Panc1 (cell line): ENCODE results near the gene C1D. TPM values are rescaled to one million over a fixed set of nuclear protein-coding genes. Genes with fewer than 3 reads are reported as not detected.

Experiments
- ATAC-seq: fragments of 200-7000 bp; cut with Tn5 transposase; 2 replicates; pipeline ENCODE4 v1.9.1; 2020; ENCODE audit warnings: mild to moderate bottlenecking, moderate library complexity
- BruUV-seq: library from RNA; stranded (reverse); fragments of 400-500 nt; replicated peaks from 2 replicates; lab custom pipeline; 2021; lab: Mats Ljungman, UMichigan
- CTCF ChIA-PET: fragments of 300-600 bp; sonication (Branson Sonifier 250); formaldehyde crosslinking; loops from one replicate; lab custom pipeline; 2022; ENCODE audit warnings: antibody characterized with exemption; lab: Charles Lee
- POLR2A ChIA-PET: fragments of 300-600 bp; sonication (Branson Sonifier 250); formaldehyde crosslinking; loops from one replicate; lab custom pipeline; 2022; ENCODE audit warnings: antibody characterized with exemption; lab: Charles Lee
- DNase-seq: peaks from one replicate; pipeline ENCODE4 v3.0.0-alpha.2; 2010; ENCODE audit warnings: low read depth, low spot score
- H3K27ac ChIP-seq: 2 replicates; pipeline ENCODE4 v1.5.1; 2011; ENCODE audit warnings: mild to moderate bottlenecking, low read length, inconsistent platforms
- H3K27me3 ChIP-seq: fragments of 200-500 bp; sonication (Bioruptor generic); 2 replicates; pipeline ENCODE4 v1.6.0; 2014; ENCODE audit warnings: low read length, inconsistent platforms; ENCODE audit not compliant: control insufficient read depth, insufficient read depth
- H3K36me3 ChIP-seq: fragments of 200-500 bp; sonication (Bioruptor generic); 2 replicates; pipeline ENCODE4 v1.5.1; 2014; ENCODE audit warnings: inconsistent platforms, mild to moderate bottlenecking, low read length, moderate library complexity; ENCODE audit not compliant: control insufficient read depth, insufficient read depth
- H3K4me1 ChIP-seq: 2 replicates; pipeline ENCODE4 v1.5.1; 2011; ENCODE audit warnings: inconsistent platforms, mild to moderate bottlenecking, low read length, moderate library complexity; ENCODE audit not compliant: control insufficient read depth, insufficient read depth
- H3K4me3 ChIP-seq, 2 experiments: 2 replicates each; pipeline ENCODE4 v1.5.1; 2011 to 2012; ENCODE audit warnings: low read depth in 2 of 2, low read length in 2 of 2, mild to moderate bottlenecking in 2 of 2, inconsistent platforms in 1 of 2, moderate library complexity in 1 of 2
- H3K9me3 ChIP-seq: fragments of 200-500 bp; sonication (Bioruptor generic); 2 replicates; pipeline ENCODE4 v1.5.1; 2014; ENCODE audit warnings: low read depth, mild to moderate bottlenecking, inconsistent platforms, low read length, moderate library complexity; ENCODE audit not compliant: control insufficient read depth, insufficient read depth
- POLR2AphosphoS5 ChIP-seq: IDR thresholded peaks from 2 replicates; pipeline ENCODE4 v1.6.1; 2012; ENCODE audit warnings: mild to moderate bottlenecking, low read depth, low read length, moderate library complexity
- SIN3A ChIP-seq: IDR thresholded peaks from 2 replicates; pipeline ENCODE4 v1.6.1; 2012; ENCODE audit warnings: low read depth, mild to moderate bottlenecking, low read length, moderate library complexity, borderline replicate concordance; ENCODE audit not compliant: insufficient read depth
- TCF7L2 ChIP-seq: IDR thresholded peaks from 2 replicates; pipeline ENCODE4 v1.6.1; 2011; ENCODE audit warnings: mild to moderate bottlenecking, low read depth, low read length, inconsistent platforms
- in situ Hi-C: cut with HindIII; loops from 2 replicates; pipeline ENCODE4 v1.10.0; 2016; ENCODE audit warnings: low sequenced_read_pairs, low pct_unique_long_range_greater_than_20kb
- intact Hi-C: fragments of 100-400 bp; cut with micrococcal nuclease; formaldehyde crosslinking; loops from one replicate; pipeline ENCODE4 v1.10.0; 2022; ENCODE audit not compliant: unreplicated experiment
- total RNA-seq: library from RNA; stranded (reverse); gene quantifications from one replicate; pipeline ENCODE4 v1.2.1, GENCODE V29; 2021; ENCODE audit not compliant: unreplicated experiment
- TF ChIP-seq, protein P1 (sequence below), 2 experiments: IDR thresholded peaks; 2 replicates each; pipeline ENCODE4 v1.6.1; 2011 to 2012; ENCODE audit warnings: low read depth in 2 of 2, control low read depth in 1 of 2, low read length in 1 of 2, mild to moderate bottlenecking in 1 of 2, moderate library complexity in 1 of 2; ENCODE audit not compliant: insufficient read depth in 1 of 2
- TF ChIP-seq, protein P2 (sequence below): fragments of 450-650 bp; IDR thresholded peaks from 2 replicates; pipeline ENCODE4 v1.5.1; 2017; ENCODE audit warnings: mild to moderate bottlenecking

Gene C1D
- total RNA-seq, 1 experiment from 2014 or later = 16.8 TPM

DNA sequence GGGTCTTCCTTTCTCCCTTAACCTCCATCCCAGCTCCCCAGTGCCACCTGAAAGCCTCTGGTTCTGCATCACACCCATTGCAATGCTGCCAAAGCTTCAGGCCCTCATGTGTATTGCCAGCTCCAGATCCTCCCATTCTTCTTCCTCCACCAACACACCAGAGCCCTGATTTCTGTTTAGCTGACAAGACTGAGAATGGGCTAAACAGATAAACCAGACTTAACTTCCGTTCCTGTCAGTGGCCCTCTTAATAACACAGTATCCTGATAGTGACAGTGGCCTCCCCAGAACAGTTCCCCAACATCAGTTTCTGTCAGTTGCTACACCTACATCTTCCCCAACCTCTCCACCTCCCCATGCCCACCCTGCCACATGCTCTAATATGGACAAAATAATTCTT, 31.3 kb upstream of the C1D start:
- TF ChIP-seq, protein P1, sequence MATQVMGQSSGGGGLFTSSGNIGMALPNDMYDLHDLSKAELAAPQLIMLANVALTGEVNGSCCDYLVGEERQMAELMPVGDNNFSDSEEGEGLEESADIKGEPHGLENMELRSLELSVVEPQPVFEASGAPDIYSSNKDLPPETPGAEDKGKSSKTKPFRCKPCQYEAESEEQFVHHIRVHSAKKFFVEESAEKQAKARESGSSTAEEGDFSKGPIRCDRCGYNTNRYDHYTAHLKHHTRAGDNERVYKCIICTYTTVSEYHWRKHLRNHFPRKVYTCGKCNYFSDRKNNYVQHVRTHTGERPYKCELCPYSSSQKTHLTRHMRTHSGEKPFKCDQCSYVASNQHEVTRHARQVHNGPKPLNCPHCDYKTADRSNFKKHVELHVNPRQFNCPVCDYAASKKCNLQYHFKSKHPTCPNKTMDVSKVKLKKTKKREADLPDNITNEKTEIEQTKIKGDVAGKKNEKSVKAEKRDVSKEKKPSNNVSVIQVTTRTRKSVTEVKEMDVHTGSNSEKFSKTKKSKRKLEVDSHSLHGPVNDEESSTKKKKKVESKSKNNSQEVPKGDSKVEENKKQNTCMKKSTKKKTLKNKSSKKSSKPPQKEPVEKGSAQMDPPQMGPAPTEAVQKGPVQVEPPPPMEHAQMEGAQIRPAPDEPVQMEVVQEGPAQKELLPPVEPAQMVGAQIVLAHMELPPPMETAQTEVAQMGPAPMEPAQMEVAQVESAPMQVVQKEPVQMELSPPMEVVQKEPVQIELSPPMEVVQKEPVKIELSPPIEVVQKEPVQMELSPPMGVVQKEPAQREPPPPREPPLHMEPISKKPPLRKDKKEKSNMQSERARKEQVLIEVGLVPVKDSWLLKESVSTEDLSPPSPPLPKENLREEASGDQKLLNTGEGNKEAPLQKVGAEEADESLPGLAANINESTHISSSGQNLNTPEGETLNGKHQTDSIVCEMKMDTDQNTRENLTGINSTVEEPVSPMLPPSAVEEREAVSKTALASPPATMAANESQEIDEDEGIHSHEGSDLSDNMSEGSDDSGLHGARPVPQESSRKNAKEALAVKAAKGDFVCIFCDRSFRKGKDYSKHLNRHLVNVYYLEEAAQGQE (IDR thresholded peaks at IDR 0.05; ENCODE audit: insufficient read depth in 1 of 2, low read depth in 2 of 2, low read length in 1 of 2) = no peak
- no peak for TF ChIP-seq POLR2AphosphoS5
- TF ChIP-seq, protein P2, sequence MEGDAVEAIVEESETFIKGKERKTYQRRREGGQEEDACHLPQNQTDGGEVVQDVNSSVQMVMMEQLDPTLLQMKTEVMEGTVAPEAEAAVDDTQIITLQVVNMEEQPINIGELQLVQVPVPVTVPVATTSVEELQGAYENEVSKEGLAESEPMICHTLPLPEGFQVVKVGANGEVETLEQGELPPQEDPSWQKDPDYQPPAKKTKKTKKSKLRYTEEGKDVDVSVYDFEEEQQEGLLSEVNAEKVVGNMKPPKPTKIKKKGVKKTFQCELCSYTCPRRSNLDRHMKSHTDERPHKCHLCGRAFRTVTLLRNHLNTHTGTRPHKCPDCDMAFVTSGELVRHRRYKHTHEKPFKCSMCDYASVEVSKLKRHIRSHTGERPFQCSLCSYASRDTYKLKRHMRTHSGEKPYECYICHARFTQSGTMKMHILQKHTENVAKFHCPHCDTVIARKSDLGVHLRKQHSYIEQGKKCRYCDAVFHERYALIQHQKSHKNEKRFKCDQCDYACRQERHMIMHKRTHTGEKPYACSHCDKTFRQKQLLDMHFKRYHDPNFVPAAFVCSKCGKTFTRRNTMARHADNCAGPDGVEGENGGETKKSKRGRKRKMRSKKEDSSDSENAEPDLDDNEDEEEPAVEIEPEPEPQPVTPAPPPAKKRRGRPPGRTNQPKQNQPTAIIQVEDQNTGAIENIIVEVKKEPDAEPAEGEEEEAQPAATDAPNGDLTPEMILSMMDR = no peak
- TF ChIP-seq TCF7L2 = no peak
- DNase-seq (no peak), ATAC-seq (no peak)
- peaks cover 9% of the 10 kb centered on the region for H3K27me3 ChIP-seq
- H3K36me3 ChIP-seq = no peaks in the 10 kb centered on the region
- in situ Hi-C loops = no loop called here
- no peak overlapping the region for H3K27ac ChIP-seq
- no peak overlapping the region for H3K4me3 ChIP-seq
- CTCF ChIA-PET = no interaction called here
- no peaks in the 10 kb centered on the region for H3K4me1 ChIP-seq
- intact Hi-C loops = no loop called here
- no TSS peak for BruUV-seq
- H3K9me3 ChIP-seq = no peaks in the 10 kb centered on the region
- POLR2A ChIA-PET = no interaction called here

DNA sequence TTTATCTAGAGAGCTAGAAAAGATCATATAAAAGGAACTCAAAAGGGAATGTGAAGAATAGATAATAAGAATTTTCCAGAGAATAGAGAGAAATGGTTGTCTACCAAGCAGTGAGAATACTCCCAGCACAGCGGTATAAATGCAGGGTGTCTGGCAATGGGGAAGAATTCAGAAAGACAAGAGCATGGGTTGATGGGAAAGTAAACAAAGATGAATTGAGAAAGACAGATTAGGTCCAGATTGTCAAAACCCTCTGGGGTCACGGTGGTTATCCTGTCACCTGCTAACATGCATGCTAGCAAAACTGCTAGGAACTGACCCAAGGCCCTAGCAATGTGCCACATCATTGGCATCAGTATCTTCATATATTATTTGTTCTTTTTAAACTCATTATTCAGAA, 30.8 kb upstream of the C1D start:
- no peak for DNase-seq
- Histone ChIP-seq H3K36me3 (no peaks in the 10 kb centered on the region), H3K9me3 (no peaks in the 10 kb centered on the region), H3K27ac (no peak overlapping the region), H3K4me1 (no peaks in the 10 kb centered on the region), H3K27me3 (peaks cover 11% of the 10 kb centered on the region), H3K4me3 (no peak overlapping the region)
- ChIA-PET POLR2A (no interaction called here), CTCF (no interaction called here)
- no peak for ATAC-seq
- in situ Hi-C loops = no loop called here
- intact Hi-C loops = no loop called here
- no TSS peak for BruUV-seq
- TF ChIP-seq POLR2AphosphoS5 (no peak), SIN3A (no peak), TCF7L2 (no peak)
- TF ChIP-seq, protein P1 (IDR thresholded peaks at IDR 0.05; ENCODE audit: insufficient read depth in 1 of 2, low read depth in 2 of 2, low read length in 1 of 2) = no peak
- TF ChIP-seq, protein P2 = no peak
